ENCODE measurements around the gene GTF2F2. TPM values are rescaled to one million over a fixed set of nuclear protein-coding genes. Genes with fewer than 3 reads are reported as not detected.

The GTF2F2 gene, protein sequence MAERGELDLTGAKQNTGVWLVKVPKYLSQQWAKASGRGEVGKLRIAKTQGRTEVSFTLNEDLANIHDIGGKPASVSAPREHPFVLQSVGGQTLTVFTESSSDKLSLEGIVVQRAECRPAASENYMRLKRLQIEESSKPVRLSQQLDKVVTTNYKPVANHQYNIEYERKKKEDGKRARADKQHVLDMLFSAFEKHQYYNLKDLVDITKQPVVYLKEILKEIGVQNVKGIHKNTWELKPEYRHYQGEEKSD
- 6.4 TPM for total RNA-seq

DNA sequence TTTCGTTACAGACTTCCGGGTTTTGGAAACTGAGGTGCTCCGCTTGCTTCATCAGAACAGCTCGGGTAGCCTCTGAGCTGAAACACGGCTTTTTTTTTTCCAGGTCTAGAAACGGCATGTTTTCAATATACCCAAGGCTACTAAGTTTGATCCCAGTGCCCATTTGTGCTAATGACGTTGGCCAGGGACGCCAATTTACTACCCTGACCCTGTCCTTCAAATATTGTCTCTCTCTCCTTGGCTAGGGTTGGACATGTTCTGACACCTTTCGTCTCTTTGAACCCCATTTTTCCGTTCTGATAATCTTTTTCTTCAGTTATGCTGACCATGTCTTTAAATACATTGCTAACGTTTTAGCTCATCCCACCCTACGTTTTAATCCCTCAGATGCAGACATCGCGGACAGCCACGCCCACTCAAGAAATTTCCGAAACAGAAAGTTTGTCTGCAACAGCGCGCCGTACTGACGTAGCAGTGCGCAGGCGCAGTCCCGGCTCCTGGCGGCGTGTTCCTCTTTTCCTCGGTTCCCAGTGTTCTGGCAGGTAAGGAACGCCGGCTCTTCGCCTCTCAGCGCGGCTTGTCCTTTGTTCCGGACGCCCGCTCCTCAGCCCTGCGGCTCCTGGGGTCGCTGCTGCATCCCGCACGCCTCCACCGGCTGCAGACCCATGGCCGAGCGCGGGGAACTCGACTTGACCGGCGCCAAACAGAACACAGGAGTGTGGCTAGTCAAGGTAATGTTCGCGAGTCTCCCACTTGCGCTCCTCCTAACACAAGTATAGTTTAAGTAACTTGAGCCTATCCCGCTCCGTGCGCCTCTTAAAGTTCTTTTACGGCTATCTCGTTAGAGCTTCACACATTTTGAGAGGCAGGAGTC lies at the start of gene GTF2F2:
Gene GTF2F2, plus strand, starts transcription at position 520 of the 874 bp plus-strand sequence. Its CDS starts 146 bp downstream, at position 666.
- H3K4me1 ChIP-seq, result peaks cover 0 to 15% of the 10 kb centered on the region in 2 donors
- intact Hi-C loops (cut with DNase I), result no loop called here
- H3K27me3 ChIP-seq, result no peaks in the 10 kb centered on the region
- peak within 1 kb of the TSS; percentile 71 to 94 for H3K4me3 ChIP-seq
- peak within 1 kb of the TSS; percentile 75 for H3K27ac ChIP-seq
- no peaks in the 10 kb centered on the region for H3K9me3 ChIP-seq
- no peaks in the 10 kb centered on the region for H3K36me3 ChIP-seq
- TF ChIP-seq, protein P1, sequence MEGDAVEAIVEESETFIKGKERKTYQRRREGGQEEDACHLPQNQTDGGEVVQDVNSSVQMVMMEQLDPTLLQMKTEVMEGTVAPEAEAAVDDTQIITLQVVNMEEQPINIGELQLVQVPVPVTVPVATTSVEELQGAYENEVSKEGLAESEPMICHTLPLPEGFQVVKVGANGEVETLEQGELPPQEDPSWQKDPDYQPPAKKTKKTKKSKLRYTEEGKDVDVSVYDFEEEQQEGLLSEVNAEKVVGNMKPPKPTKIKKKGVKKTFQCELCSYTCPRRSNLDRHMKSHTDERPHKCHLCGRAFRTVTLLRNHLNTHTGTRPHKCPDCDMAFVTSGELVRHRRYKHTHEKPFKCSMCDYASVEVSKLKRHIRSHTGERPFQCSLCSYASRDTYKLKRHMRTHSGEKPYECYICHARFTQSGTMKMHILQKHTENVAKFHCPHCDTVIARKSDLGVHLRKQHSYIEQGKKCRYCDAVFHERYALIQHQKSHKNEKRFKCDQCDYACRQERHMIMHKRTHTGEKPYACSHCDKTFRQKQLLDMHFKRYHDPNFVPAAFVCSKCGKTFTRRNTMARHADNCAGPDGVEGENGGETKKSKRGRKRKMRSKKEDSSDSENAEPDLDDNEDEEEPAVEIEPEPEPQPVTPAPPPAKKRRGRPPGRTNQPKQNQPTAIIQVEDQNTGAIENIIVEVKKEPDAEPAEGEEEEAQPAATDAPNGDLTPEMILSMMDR (IDR thresholded peaks at IDR 0.05), result no peak
- DNase-seq (ENCODE audit: low spot score in 2 of 2), result peak; percentile 47 to 92

DNA sequence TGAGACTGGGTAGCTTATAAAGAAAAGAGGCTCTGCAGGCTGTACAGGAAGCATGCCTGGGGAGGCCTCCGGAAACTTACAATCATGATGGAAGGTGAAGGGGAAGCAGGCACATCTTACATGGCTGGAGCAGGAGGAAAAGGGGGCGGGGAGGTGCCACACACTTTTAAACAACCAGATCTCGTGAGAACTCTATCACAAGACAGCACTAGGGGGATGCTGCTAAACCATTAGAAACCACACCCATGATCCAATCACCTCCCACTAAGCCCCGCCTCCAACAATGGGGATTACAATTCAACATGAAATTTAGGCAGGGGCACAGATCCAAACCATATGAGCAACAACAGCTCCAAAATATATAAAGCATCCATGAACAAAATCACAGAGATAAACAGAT lies 46.5 kb upstream of the GTF2F2 start:
- TF ChIP-seq, protein P1 (IDR thresholded peaks at IDR 0.05), result no peak
- H3K9me3 ChIP-seq, result no peaks in the 10 kb centered on the region
- no peaks in the 10 kb centered on the region for H3K27me3 ChIP-seq
- intact Hi-C loops (cut with DNase I), result no loop called here
- H3K27ac ChIP-seq, result no peak overlapping the region
- H3K36me3 ChIP-seq, result no peaks in the 10 kb centered on the region
- no peak overlapping the region for H3K4me3 ChIP-seq
- H3K4me1 ChIP-seq, result no peaks in the 10 kb centered on the region
- no peak for DNase-seq (ENCODE audit: low spot score in 2 of 2)

DNA sequence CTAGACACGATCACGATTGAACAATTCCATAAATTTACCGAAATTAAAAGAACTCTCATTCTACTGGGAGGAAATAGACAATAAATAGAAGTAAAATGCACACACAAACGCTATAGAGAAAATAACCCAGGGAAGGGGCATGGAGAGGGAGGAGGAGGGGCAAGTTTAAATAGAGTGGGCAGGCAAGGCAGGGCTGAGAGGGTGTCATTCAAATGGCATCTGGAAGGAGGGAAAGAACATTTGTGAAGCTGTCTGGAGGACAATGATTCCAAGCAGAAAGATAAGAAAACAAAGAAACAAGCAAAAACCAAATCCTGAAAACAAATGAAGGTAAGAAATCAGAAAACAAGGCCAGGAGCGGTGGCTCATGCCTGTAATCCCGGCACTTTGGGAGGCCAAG lies 45.6 kb upstream of the GTF2F2 start:
- no peak for DNase-seq (ENCODE audit: low spot score in 2 of 2)
- Histone ChIP-seq H3K9me3 (no peaks in the 10 kb centered on the region), H3K4me3 (no peak overlapping the region), H3K27me3 (no peaks in the 10 kb centered on the region), H3K36me3 (no peaks in the 10 kb centered on the region), H3K4me1 (no peaks in the 10 kb centered on the region), H3K27ac (no peak overlapping the region)
- intact Hi-C loops (cut with DNase I), result no loop called here
- TF ChIP-seq, protein P1 (IDR thresholded peaks at IDR 0.05), result no peak

DNA sequence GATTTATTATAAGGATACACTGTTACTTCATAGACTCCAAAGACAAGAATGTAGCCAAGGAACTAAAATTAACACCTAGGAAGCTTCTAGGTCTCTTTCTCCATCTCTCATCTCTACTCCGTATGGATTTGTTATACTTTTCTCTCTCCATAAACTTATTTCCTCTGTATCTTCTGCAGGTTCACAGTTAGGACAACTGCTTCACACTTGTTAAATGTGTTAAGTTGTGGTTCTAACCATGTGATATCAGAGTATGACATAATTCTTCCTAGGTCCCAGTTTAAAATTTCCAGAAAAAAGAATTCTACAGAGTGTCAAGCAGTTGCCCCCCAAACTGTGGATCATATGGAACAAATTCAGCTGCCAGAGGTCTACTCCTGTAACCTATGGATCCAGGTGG lies 42.3 kb upstream of the GTF2F2 start:
- H3K27me3 ChIP-seq, result no peaks in the 10 kb centered on the region
- H3K4me3 ChIP-seq, result no peak overlapping the region
- no peak overlapping the region for H3K27ac ChIP-seq
- intact Hi-C loops (cut with DNase I), result no loop called here
- TF ChIP-seq, protein P1 (IDR thresholded peaks at IDR 0.05), result no peak
- DNase-seq (ENCODE audit: low spot score in 2 of 2), result no peak
- H3K4me1 ChIP-seq, result no peaks in the 10 kb centered on the region
- H3K9me3 ChIP-seq, result no peaks in the 10 kb centered on the region
- H3K36me3 ChIP-seq, result no peaks in the 10 kb centered on the region

DNA sequence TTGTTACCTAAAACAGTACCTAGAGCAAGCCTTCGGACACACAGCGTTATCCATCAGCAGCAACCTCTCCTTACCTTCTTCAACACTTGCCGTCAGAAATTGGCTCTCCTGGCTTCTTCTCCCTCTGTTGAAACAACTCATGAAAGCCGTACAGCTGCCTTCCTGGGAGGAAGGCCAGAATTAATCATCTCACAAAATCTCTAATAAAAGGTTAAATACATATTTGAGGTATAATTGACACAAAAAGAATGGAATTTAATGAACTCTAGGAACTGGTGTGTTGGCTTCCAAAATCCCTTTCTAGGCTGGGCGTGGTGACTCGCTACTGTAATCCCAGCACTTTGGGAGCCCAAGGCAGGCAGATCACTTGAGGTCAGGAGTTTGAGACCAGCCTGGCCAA lies 37.3 kb upstream of the GTF2F2 start:
- Histone ChIP-seq H3K4me1 (no peaks in the 10 kb centered on the region), H3K27ac (no peak overlapping the region), H3K36me3 (no peaks in the 10 kb centered on the region), H3K4me3 (no peak overlapping the region), H3K27me3 (no peaks in the 10 kb centered on the region), H3K9me3 (no peaks in the 10 kb centered on the region)
- intact Hi-C loops (cut with DNase I), result no loop called here
- no peak for DNase-seq (ENCODE audit: low spot score in 2 of 2)
- TF ChIP-seq, protein P1 (IDR thresholded peaks at IDR 0.05), result no peak

Measured in ascending aorta (tissue), 2 donors.